ENCODE measurements around the gene EPS15. TPM values are rescaled to one million over a fixed set of nuclear protein-coding genes. Genes with fewer than 3 reads are reported as not detected.
"Not testable (repeated sequence)": the region's sequence is repeated elsewhere in the genome, so short reads cannot be mapped to it uniquely, and the experiment has no call there.

Gene EPS15
- total and polyA plus RNA-seq, 8 donors = 9.9 to 42.0 (median 25.3) TPM

GRCh38 chr1:51472359-51472758 lies 46.7 kb downstream of the EPS15 start:
- WGBS, 2 donors = 72 to 75% methylated on average over 2 of the region's 2 CpGs
- Histone ChIP-seq H3K9me3 (no peaks in the 10 kb centered on the region), H3K4me1 (peaks cover 0 to 22% (median 10%) of the 10 kb centered on the region in 3 donors), H3K27ac (no peak overlapping the region), H3K36me3 (no peaks in the 10 kb centered on the region), H3K27me3 (no peaks in the 10 kb centered on the region), H3K4me3 (no peak overlapping the region)
- ATAC-seq (peak in 2 of 4 donors; percentile 46 to 60), FAIRE-seq (no peak), DNase-seq (no peak)
- intact Hi-C loops (cut with DNase I) = no loop called here
- TF ChIP-seq, protein P1, sequence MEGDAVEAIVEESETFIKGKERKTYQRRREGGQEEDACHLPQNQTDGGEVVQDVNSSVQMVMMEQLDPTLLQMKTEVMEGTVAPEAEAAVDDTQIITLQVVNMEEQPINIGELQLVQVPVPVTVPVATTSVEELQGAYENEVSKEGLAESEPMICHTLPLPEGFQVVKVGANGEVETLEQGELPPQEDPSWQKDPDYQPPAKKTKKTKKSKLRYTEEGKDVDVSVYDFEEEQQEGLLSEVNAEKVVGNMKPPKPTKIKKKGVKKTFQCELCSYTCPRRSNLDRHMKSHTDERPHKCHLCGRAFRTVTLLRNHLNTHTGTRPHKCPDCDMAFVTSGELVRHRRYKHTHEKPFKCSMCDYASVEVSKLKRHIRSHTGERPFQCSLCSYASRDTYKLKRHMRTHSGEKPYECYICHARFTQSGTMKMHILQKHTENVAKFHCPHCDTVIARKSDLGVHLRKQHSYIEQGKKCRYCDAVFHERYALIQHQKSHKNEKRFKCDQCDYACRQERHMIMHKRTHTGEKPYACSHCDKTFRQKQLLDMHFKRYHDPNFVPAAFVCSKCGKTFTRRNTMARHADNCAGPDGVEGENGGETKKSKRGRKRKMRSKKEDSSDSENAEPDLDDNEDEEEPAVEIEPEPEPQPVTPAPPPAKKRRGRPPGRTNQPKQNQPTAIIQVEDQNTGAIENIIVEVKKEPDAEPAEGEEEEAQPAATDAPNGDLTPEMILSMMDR (IDR thresholded peaks at IDR 0.05) = no peak

DNA sequence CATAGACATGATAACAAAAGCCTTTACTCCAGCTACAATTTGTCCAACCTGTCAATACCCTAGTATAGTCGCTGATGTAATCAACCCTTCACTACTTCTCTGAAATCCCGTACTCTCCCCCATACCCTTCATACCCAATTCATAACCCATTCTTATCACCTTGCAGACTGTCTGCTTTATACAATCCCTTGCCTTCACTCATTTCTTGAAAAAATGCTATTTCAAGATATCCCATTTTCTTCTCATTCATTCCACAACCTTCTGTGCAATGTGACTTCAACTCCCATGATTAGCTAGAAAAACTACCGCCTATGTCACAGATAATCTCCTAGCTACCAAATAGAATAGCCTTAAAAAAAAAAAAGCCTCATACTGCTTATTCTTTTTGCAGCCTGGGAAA lies 49.5 kb downstream of the EPS15 start:
- ATAC-seq (no peak), FAIRE-seq (no peak), DNase-seq (no peak)
- Histone ChIP-seq H3K36me3 (no peaks in the 10 kb centered on the region), H3K4me1 (peaks cover 0 to 22% (median 10%) of the 10 kb centered on the region in 3 donors), H3K9me3 (no peaks in the 10 kb centered on the region), H3K4me3 (no peak overlapping the region), H3K27ac (no peak overlapping the region), H3K27me3 (no peaks in the 10 kb centered on the region)
- intact Hi-C loops (cut with DNase I) = no loop called here
- WGBS, 2 donors = 70 to 75% methylated on average over 3 of the region's 3 CpGs
- TF ChIP-seq, protein P1 (IDR thresholded peaks at IDR 0.05) = no peak

GRCh38 chr1:51464828-51465227 lies 54.2 kb downstream of the EPS15 start:
- intact Hi-C loops (cut with DNase I) = no loop called here
- TF ChIP-seq, protein P1 (IDR thresholded peaks at IDR 0.05) = no peak
- WGBS, 2 donors = 90 to 91% methylated on average over 3 of the region's 3 CpGs
- no peak for ATAC-seq
- FAIRE-seq = peak; percentile 66
- peaks cover 0 to 11% (median 4%) of the 10 kb centered on the region in 3 donors for H3K4me1 ChIP-seq
- no peak overlapping the region for H3K27ac ChIP-seq
- H3K4me3 ChIP-seq = no peak overlapping the region
- no peaks in the 10 kb centered on the region for H3K27me3 ChIP-seq
- H3K9me3 ChIP-seq = no peaks in the 10 kb centered on the region
- H3K36me3 ChIP-seq = peaks cover 0 to 11% (median 0%) of the 10 kb centered on the region in 3 donors
- DNase-seq = no peak

DNA sequence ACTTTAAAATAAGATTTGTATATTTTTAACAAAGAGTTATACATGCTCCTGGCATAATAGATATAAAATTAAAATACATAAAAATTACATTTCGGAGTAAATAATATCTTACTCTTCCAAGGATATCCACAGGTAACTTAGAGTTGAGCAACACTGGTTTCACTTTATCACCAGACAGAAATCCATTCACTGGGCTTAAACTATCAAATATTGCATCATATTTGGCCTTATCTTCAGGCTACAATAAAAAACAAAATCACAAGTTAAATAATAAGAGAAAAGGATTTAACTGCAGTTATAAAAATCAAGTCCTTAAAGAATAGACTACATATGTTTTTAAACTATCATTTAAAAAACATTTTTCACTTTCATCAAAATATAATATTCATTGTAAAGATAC lies 55.5 kb downstream of the EPS15 start:
- Histone ChIP-seq H3K9me3 (no peaks in the 10 kb centered on the region), H3K36me3 (peaks cover 0 to 20% (median 0%) of the 10 kb centered on the region in 3 donors), H3K4me3 (no peak overlapping the region), H3K27ac (peak overlapping the region in 1 of 4 donors; percentile 35), H3K27me3 (no peaks in the 10 kb centered on the region), H3K4me1 (peaks cover 0 to 11% (median 4%) of the 10 kb centered on the region in 3 donors)
- peak; percentile 45 for FAIRE-seq
- TF ChIP-seq, protein P1 (IDR thresholded peaks at IDR 0.05) = no peak
- peak; percentile 56 to 79 (median 77) for ATAC-seq
- 24 to 25% methylated on average over 1 of the region's 1 CpG for whole genome bisulfite sequencing, 2 donors
- intact Hi-C loops (cut with DNase I) = no loop called here
- DNase-seq = no peak

DNA sequence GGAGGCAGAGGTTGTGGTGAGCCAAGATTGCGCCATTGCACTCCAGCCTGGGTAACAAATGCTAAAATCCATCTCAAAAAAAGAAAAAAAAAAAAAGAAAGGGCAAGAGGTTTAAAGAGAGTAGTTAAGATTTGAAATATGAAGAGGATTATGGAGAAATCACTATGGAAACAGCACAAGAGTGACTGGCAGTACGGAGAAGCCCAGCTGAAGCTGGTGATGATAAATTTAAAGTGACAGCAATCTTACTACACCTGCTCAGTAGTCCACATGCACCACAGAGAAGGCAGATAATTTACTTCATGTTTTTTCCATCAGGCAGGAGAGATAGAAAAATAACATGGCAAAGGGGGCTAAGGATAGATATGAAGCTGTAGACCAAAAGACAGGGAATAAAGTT lies 56.8 kb downstream of the EPS15 start:
- H3K4me1 ChIP-seq = peaks cover 0 to 11% (median 4%) of the 10 kb centered on the region in 3 donors
- H3K27ac ChIP-seq; ATAC-seq; H3K4me3 ChIP-seq; intact Hi-C loops (cut with DNase I); H3K27me3 ChIP-seq; DNase-seq; FAIRE-seq; H3K9me3 ChIP-seq: not testable (repeated sequence)
- peaks cover 0 to 22% (median 0%) of the 10 kb centered on the region in 3 donors for H3K36me3 ChIP-seq
- WGBS, 2 donors = 55 to 75% methylated on average over 2 of the region's 2 CpGs

All from pancreas (tissue), 10 donors.